Omental fat pad (tissue), 4 donors: ENCODE results near the gene DGKD. TPM values are rescaled to one million over a fixed set of nuclear protein-coding genes. Genes with fewer than 3 reads are reported as not detected.
A peak's percentile ranks its signal among the peaks of the same experiment; 100 is the strongest.

Experiments used
- ATAC-seq: fragments of 150-250 bp; one replicate; pipeline ENCODE4 v1.9.1; 2016; ENCODE audit warnings: mild to moderate bottlenecking, moderate library complexity; ENCODE audit not compliant: low FRiP score
- DNase-seq: peaks from one replicate; pipeline ENCODE4 v3.0.0-alpha.2; 2019; ENCODE audit warnings: low spot score
- CTCF ChIP-seq, 3 donors: fragments of 450-650 bp; IDR thresholded peaks; one replicate each; pipeline ENCODE4 v1.5.1; 2016 to 2017; ENCODE audit warnings: antibody characterized with exemption in 3 of 3, mild to moderate bottlenecking in 3 of 3, moderate library complexity in 2 of 3
- total RNA-seq, 4 donors: library from RNA; depleted of rRNA; stranded (reverse); fragments of >200 nt; gene quantifications; one replicate each; pipeline ENCODE4 v1.1.0, GENCODE V29; 2016

The DGKD gene
- total RNA-seq, 4 donors from 2014 or later: 15.3 to 37.5 (median 22.9) TPM

GRCh38 chr2:233473878-233474277 is 119.6 kb downstream of the DGKD start:
- no peak for ATAC-seq
- peak; percentile 16 for DNase-seq
- TF ChIP-seq CTCF (IDR thresholded peaks at IDR 0.05): no peak

- DNase-seq (peak; percentile 8), ATAC-seq (no peak)
- TF ChIP-seq CTCF (IDR thresholded peaks at IDR 0.05): no peak
Measured at GRCh38 chr2:233474308-233475160, 120.2 kb downstream of the DGKD start.

- peak; percentile 17 for DNase-seq
- TF ChIP-seq CTCF (IDR thresholded peaks at IDR 0.05): no peak
Measured at GRCh38 chr2:233476063-233476410, 121.7 kb downstream of the DGKD start.

GRCh38 chr2:233476651-233477547 is 122.6 kb downstream of the DGKD start:
- DNase-seq (peak; percentile 4), ATAC-seq (no peak)
- no peak for TF ChIP-seq CTCF (IDR thresholded peaks at IDR 0.05)

More at GRCh38 chr2:233476063-233476410, 121.7 kb downstream of the DGKD start:
- ATAC-seq: no peak

- DNase-seq (peak; percentile 14), ATAC-seq (no peak)
- TF ChIP-seq CTCF (IDR thresholded peaks at IDR 0.05): no peak
Measured at GRCh38 chr2:233477548-233478433, 123.5 kb downstream of the DGKD start.
